ENCODE measurements around the gene SPSB3.

The SPSB3 gene

DNA sequence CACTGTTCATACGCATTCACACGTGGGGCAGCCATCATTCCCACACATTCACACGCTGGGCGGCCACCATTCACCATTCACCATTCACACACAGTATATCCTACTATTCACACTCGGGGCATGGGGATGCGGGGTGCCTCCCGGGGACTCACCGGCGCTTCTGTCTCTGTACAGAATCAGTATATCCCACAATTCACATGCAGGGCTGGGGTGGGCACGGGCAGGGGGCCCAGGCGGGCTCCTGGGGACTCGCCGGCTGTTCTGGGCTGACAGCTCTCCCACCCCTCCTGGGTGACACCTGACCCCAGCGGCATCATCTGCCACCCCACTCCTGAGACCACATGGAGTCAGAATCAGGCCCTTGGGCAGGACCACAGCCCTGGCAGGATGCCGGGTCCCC, 20.6 kb downstream of the SPSB3 start:
- CTCF ChIA-PET = interaction anchor here (0.7 kb wide), 1 partner anchor 104 kb away, joined by 3 read pairs; no protein-coding TSS in a partner anchor
- TF ChIP-seq SALL2 (tag by site-specific recombination; IDR thresholded peaks at IDR 0.05; ENCODE audit: borderline replicate concordance) = no peak
- no peak for TF ChIP-seq ZNF266 (tag by site-specific recombination; IDR thresholded peaks at IDR 0.05; ENCODE audit: low read depth)
- no peak for TF ChIP-seq ZNF175 (tag by site-specific recombination; IDR thresholded peaks at IDR 0.05)
- no peak for TF ChIP-seq ZNF138 (tag by site-specific recombination; IDR thresholded peaks at IDR 0.05; ENCODE audit: borderline replicate concordance)
- TF ChIP-seq EGR2 (tag by site-specific recombination; IDR thresholded peaks at IDR 0.05; ENCODE audit: low read depth) = no peak
- TF ChIP-seq ZNF561 (tag by site-specific recombination; IDR thresholded peaks at IDR 0.05; ENCODE audit: borderline replicate concordance) = no peak
- TF ChIP-seq ZSCAN30 (tag by site-specific recombination; IDR thresholded peaks at IDR 0.05) = no peak
- TF ChIP-seq TRIM28 (IDR thresholded peaks at IDR 0.05; ENCODE audit: borderline replicate concordance, low read length) = no peak
- TF ChIP-seq ZNF211 (tag by site-specific recombination; IDR thresholded peaks at IDR 0.05; ENCODE audit: low read depth) = no peak
- no peak for TF ChIP-seq ZBTB20 (tag by site-specific recombination; IDR thresholded peaks at IDR 0.05)
- TF ChIP-seq ZNF174 (tag by site-specific recombination; IDR thresholded peaks at IDR 0.05) = no peak
- no peak for TF ChIP-seq ZBTB17 (tag by site-specific recombination; IDR thresholded peaks at IDR 0.05)
- TF ChIP-seq ZNF274 (IDR thresholded peaks at IDR 0.05; ENCODE audit: low read length) = no peak
- TF ChIP-seq ZNF274 (tag by site-specific recombination; IDR thresholded peaks at IDR 0.05; ENCODE audit: borderline replicate concordance) = no peak
- TF ChIP-seq ZNF426 (tag by site-specific recombination; IDR thresholded peaks at IDR 0.05) = no peak
- no peak for TF ChIP-seq BCL6B (tag by site-specific recombination; IDR thresholded peaks at IDR 0.05)
- TF ChIP-seq, protein P1, sequence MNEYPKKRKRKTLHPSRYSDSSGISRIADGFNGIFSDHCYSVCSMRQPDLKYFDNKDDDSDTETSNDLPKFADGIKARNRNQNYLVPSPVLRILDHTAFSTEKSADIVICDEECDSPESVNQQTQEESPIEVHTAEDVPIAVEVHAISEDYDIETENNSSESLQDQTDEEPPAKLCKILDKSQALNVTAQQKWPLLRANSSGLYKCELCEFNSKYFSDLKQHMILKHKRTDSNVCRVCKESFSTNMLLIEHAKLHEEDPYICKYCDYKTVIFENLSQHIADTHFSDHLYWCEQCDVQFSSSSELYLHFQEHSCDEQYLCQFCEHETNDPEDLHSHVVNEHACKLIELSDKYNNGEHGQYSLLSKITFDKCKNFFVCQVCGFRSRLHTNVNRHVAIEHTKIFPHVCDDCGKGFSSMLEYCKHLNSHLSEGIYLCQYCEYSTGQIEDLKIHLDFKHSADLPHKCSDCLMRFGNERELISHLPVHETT (tag by site-specific recombination; IDR thresholded peaks at IDR 0.05) = no peak
- TF ChIP-seq ZNF596 (tag by site-specific recombination; IDR thresholded peaks at IDR 0.05) = no peak
- TF ChIP-seq ZNF449 (tag by site-specific recombination; IDR thresholded peaks at IDR 0.05) = no peak
- no peaks in the 10 kb centered on the region for H3K9me3 ChIP-seq (ENCODE audit: control insufficient read depth, insufficient read depth, low read depth, low read length)
- no peaks in the 10 kb centered on the region for H3K4me1 ChIP-seq (ENCODE audit: control insufficient read depth, insufficient read depth, low read length)
- H3K4me3 ChIP-seq (ENCODE audit: low read depth, low read length) = no peak overlapping the region
- peaks cover 0 to 83% of the 10 kb centered on the region in 2 experiments; a peak in 1 of 3 replicates for H3K36me3 ChIP-seq (ENCODE audit: control insufficient read depth in 2 of 2, insufficient read depth in 1 of 2, low read length in 2 of 2)
- POLR2A ChIA-PET = no interaction called here
- H3K27ac ChIP-seq (ENCODE audit: extremely low read depth, low read depth, low read length) = no peak overlapping the region

- Histone ChIP-seq H3K27ac (ENCODE audit: extremely low read depth, low read depth, low read length) (no peak overlapping the region), H3K9me3 (ENCODE audit: control insufficient read depth, insufficient read depth, low read depth, low read length) (no peaks in the 10 kb centered on the region), H3K4me3 (ENCODE audit: low read depth, low read length) (no peak overlapping the region), H3K4me1 (ENCODE audit: control insufficient read depth, insufficient read depth, low read length) (no peaks in the 10 kb centered on the region), H3K36me3 (ENCODE audit: control insufficient read depth in 2 of 2, insufficient read depth in 1 of 2, low read length in 2 of 2) (peaks cover 0 to 76% of the 10 kb centered on the region in 2 experiments; a peak in 1 of 3 replicates)
- ChIA-PET CTCF (interaction anchor here (0.7 kb wide), 1 partner anchor 103 kb away, joined by 3 read pairs; no protein-coding TSS in a partner anchor), POLR2A (interaction anchor here (0.9 to 1.0 kb wide), 2 partner anchors 9 to 12 kb away, joined by 3 read pairs; partner anchors contain the start of genes EME2 and MRPS34)
- TF ChIP-seq ZNF37A (tag by site-specific recombination; IDR thresholded peaks at IDR 0.05) (no peak), ZNF521 (tag by site-specific recombination; IDR thresholded peaks at IDR 0.05) (no peak), ZNF660 (tag by site-specific recombination; IDR thresholded peaks at IDR 0.05) (no peak), ZNF560 (tag by site-specific recombination; IDR thresholded peaks at IDR 0.05; ENCODE audit: borderline replicate concordance) (no peak), ZNF266 (tag by site-specific recombination; IDR thresholded peaks at IDR 0.05; ENCODE audit: low read depth) (no peak), SP7 (tag by site-specific recombination; IDR thresholded peaks at IDR 0.05) (no peak), ZNF571 (tag by site-specific recombination; IDR thresholded peaks at IDR 0.05) (no peak)
- TF ChIP-seq, protein P2, sequence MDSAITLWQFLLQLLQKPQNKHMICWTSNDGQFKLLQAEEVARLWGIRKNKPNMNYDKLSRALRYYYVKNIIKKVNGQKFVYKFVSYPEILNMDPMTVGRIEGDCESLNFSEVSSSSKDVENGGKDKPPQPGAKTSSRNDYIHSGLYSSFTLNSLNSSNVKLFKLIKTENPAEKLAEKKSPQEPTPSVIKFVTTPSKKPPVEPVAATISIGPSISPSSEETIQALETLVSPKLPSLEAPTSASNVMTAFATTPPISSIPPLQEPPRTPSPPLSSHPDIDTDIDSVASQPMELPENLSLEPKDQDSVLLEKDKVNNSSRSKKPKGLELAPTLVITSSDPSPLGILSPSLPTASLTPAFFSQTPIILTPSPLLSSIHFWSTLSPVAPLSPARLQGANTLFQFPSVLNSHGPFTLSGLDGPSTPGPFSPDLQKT (IDR thresholded peaks at IDR 0.05; ENCODE audit: borderline replicate concordance, low read depth, low read length) = no peak
Measured at GRCh38 chr16:1760911-1761310, 21.5 kb downstream of the SPSB3 start.
